ENCODE measurements around the gene TOMT. TPM values are rescaled to one million over a fixed set of nuclear protein-coding genes. Genes with fewer than 3 reads are reported as not detected.

The TOMT gene
- total RNA-seq, 1 donor from 2014 or later, result not detected

DNA sequence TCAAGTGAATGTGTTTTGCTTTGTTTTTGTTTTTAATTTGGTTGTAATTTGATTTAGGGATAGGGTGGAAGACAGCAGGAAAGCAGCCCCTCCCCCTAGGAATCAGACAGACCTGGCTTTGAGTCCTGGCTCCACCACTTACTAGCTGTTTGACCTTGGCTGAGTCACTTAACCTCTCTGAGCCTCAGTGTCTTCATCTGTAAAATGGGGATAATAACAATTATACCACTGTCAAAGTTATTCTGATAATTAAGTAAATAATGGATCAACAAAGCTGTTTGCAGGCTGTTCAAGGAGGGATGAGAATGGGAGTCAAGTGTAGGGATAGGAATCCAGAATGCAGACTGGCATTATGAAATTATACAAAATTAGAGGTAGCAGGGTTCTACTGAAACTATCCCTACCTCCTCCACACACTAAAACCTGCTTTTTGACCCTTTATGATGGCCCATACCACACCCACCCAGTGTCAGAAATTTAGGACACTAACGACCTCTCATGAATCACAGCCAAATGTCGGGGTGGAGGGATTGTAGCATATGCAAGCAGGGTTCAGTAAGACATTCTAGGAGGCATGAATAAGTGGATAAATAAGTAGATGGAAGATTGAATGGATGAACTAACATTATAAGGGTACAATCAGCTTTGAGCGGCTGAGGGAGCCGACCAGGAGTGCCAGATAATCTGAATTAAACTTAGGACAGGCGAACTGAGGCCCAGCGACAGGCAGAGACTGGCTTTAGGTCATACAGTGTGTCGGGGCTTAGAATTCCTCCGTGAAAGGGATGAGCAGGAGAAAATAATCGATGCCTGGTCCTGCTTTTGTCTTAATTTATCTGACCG lies 5.8 kb downstream of the TOMT start:
- Mint-ChIP-seq H3K27me3 (ENCODE audit: low read depth) (peaks cover 21% of the 10 kb centered on the region), H3K36me3 (ENCODE audit: low read depth) (no peaks in the 10 kb centered on the region), H3K4me3 (peak overlapping the region; percentile 96), H3K9me3 (peaks cover 2% of the 10 kb centered on the region), H3K4me1 (peaks cover 28% of the 10 kb centered on the region), H3K27ac (ENCODE audit: unreplicated experiment) (peak overlapping the region; percentile 99)
- TF ChIP-seq, protein P1, sequence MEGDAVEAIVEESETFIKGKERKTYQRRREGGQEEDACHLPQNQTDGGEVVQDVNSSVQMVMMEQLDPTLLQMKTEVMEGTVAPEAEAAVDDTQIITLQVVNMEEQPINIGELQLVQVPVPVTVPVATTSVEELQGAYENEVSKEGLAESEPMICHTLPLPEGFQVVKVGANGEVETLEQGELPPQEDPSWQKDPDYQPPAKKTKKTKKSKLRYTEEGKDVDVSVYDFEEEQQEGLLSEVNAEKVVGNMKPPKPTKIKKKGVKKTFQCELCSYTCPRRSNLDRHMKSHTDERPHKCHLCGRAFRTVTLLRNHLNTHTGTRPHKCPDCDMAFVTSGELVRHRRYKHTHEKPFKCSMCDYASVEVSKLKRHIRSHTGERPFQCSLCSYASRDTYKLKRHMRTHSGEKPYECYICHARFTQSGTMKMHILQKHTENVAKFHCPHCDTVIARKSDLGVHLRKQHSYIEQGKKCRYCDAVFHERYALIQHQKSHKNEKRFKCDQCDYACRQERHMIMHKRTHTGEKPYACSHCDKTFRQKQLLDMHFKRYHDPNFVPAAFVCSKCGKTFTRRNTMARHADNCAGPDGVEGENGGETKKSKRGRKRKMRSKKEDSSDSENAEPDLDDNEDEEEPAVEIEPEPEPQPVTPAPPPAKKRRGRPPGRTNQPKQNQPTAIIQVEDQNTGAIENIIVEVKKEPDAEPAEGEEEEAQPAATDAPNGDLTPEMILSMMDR (conservative IDR thresholded peaks at IDR 0.05), result no peak
- DNase-seq (ENCODE audit: low read depth, low spot score), result no peak

DNA sequence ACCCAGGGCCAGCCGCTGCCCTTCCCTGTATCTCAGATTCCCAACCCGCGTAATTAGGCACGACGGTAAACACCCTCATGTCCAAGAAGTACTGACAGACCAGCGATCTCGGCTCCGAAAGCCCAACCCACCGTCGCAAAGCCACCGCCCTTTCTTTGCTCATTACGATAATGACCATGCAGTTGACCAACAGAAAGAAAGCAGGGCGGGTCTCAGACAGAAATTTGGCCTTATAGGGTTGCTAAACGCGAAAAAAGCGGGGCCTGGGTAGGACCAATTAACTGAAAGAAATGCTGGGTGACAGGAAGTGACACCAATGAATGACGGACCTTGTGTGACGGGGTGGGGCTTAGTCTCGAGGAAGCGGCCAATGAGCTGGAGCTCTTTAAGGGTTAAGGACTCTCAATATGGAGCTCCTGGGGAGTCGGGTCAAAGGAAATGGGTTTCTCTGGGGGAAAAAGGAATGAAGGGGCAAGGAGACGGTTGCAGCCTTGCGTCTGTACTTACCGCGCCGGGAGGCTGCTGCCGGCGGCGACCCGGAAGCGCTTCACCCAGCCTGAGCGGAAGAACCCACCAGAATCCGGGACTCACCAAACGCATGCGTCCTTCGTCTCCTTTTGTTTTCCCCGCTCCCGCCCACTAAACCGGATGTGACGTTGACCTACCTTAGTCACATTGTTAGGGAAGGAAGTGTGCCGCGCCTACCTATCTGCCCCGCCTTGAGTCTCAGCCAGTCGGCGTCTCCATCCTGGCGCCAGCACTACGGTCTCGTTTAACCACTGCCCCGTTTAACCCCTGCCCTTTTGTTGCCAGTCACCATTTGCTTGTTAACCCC lies 6.6 kb downstream of the TOMT start, which contains the start of gene ANAPC15:
Gene ANAPC15, minus strand, starts transcription at position 553 of the 835 bp plus-strand sequence. CDS start 1,419 bp downstream, outside the sequence.
- H3K4me3 Mint-ChIP-seq, result peak within 1 kb of the TSS; percentile 96
- H3K27me3 Mint-ChIP-seq (ENCODE audit: low read depth), result peaks cover 26% of the 10 kb centered on the region
- no peaks in the 10 kb centered on the region for H3K36me3 Mint-ChIP-seq (ENCODE audit: low read depth)
- DNase-seq (ENCODE audit: low read depth, low spot score), result peak; percentile 89
- TF ChIP-seq, protein P1 (conservative IDR thresholded peaks at IDR 0.05), result no peak
- H3K9me3 Mint-ChIP-seq, result peaks cover 2% of the 10 kb centered on the region
- H3K4me1 Mint-ChIP-seq, result peaks cover 28% of the 10 kb centered on the region
- peak within 1 kb of the TSS; percentile 99 for H3K27ac Mint-ChIP-seq (ENCODE audit: unreplicated experiment)

DNA sequence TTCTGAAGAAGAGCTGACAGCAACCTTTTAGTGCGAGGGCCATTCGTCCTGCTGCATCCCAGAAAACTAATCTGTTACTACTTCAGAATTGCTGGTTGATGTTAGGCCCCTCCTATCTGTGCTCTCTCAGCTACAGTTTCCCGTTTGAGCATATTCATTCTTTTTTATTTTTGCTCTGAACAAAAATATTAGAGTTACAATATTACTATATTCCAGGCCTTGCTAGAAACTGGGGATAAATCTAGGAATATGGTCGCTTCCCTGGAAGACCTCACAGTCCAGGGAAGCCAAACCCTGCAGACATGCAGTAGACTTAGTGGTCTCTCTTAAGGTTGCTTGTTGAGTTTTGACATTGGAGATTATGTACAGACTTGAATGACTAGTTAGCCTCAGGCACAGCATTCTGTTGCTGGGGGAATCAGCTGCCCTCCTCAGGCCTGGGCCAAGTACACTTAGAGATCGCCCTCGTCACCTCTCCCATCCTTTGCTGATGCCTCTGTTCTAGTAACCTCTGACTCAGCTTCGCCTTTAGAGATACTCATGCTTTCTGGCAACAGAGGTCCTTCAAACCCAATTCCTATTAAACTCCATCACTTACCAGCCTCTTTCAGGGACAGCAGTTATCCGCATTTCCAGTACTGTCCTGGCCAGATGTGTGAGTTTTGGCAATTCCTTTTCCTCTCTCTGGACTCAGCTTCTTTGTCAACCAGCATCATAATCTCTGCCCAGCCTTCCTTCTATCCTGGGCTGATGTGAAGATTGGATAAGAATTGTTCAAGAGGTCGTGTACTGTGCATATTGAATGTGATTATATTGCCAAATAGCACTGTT lies 7.5 kb downstream of the TOMT start:
- Mint-ChIP-seq H3K27me3 (ENCODE audit: low read depth) (peaks cover 28% of the 10 kb centered on the region), H3K4me3 (peak overlapping the region; percentile 96), H3K36me3 (ENCODE audit: low read depth) (no peaks in the 10 kb centered on the region), H3K27ac (ENCODE audit: unreplicated experiment) (peak overlapping the region; percentile 99), H3K9me3 (peaks cover 2% of the 10 kb centered on the region), H3K4me1 (peaks cover 28% of the 10 kb centered on the region)
- TF ChIP-seq, protein P1 (conservative IDR thresholded peaks at IDR 0.05), result no peak
- DNase-seq (ENCODE audit: low read depth, low spot score), result no peak

DNA sequence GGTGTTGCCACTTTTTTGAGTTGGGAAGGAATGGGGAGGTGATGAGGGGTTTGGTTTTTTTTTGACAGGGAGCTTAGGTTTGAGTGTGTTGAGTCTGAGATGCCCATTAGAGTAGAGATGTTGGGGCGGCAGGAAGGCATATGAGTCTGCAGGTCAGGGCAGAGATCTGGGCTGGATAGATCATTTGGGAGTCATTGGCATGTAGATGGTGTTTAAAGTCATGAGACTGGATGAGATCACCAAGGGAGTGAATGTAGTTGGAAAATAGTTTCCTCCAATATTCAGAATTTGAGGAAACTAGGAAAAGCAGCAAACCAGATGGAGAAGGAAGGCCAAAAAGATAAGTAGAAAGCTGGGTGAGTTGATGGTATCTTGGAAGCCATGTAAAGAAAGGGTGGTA lies 8.8 kb downstream of the TOMT start:
- no peak for DNase-seq (ENCODE audit: low read depth, low spot score)
- Mint-ChIP-seq H3K36me3 (ENCODE audit: low read depth) (no peaks in the 10 kb centered on the region), H3K27me3 (ENCODE audit: low read depth) (peaks cover 34% of the 10 kb centered on the region), H3K4me3 (no peak overlapping the region), H3K4me1 (peaks cover 28% of the 10 kb centered on the region), H3K9me3 (peaks cover 2% of the 10 kb centered on the region), H3K27ac (ENCODE audit: unreplicated experiment) (no peak overlapping the region)
- TF ChIP-seq, protein P1 (conservative IDR thresholded peaks at IDR 0.05), result no peak
